Measurements from ENCODE around the gene HEXIM1.

GRCh38 chr17:45177563-45177962 is 29.3 kb downstream of the HEXIM1 start:
- TF ChIP-seq POLR2AphosphoS5 (IDR thresholded peaks at IDR 0.05; ENCODE audit: borderline replicate concordance, low read depth, low read length) (no peak), EZH2 (IDR thresholded peaks at IDR 0.05) (no peak), FOXP2 (optimal IDR thresholded peaks at IDR 0.05; ENCODE audit: control extremely low read depth, extremely low read length, insufficient read depth) (no peak)
